NCI-H345 (cell line): ENCODE measurements around the gene NSL1.

Source experiments
- DNase-seq: peaks from one replicate; lab custom pipeline; 2025; lab: John Stamatoyannopoulos, UW

NSL1 gene

GRCh38 chr1:212685429-212685828 lies 106.1 kb downstream of the NSL1 start:
- no peak for DNase-seq

- DNase-seq, result no peak
Observed at GRCh38 chr1:212684521-212685090, 107.0 kb downstream of the NSL1 start.

GRCh38 chr1:212684076-212684475 lies 107.5 kb downstream of the NSL1 start:
- no peak for DNase-seq

- DNase-seq, result no peak
Observed at GRCh38 chr1:212683357-212683722, 108.2 kb downstream of the NSL1 start.

GRCh38 chr1:212680680-212681389 lies 110.7 kb downstream of the NSL1 start:
- no peak for DNase-seq

GRCh38 chr1:212678456-212679410 lies 112.8 kb downstream of the NSL1 start:
- no peak for DNase-seq

GRCh38 chr1:212677573-212677972 lies 114.0 kb downstream of the NSL1 start:
- no peak for DNase-seq

- DNase-seq, result no peak
Observed at GRCh38 chr1:212677136-212677535, 114.4 kb downstream of the NSL1 start.
